ENCODE measurements around the gene GPATCH4. TPM values are rescaled to one million over a fixed set of nuclear protein-coding genes. Genes with fewer than 3 reads are reported as not detected.

The GPATCH4 gene
- total and polyA plus RNA-seq, 2 of the 4 experiments (the other 2 are of a cell fraction): 32.6 to 41.8 TPM

GRCh38 chr1:156645056-156645455, 43.8 kb upstream of the GPATCH4 start:
- Histone ChIP-seq H3K23ac (ENCODE audit: low read depth, low read length) (no peak overlapping the region), H3K14ac (replicated peaks; ENCODE audit: low read depth, low read length) (no peak overlapping the region), H3K4me3 (ENCODE audit: insufficient read depth, low read depth, low read length) (no peak overlapping the region), H3K9ac (ENCODE audit: low read depth, low read length) (no peak overlapping the region), H2BK5ac (ENCODE audit: low read depth, low read length, poor library complexity, severe bottlenecking) (no peak overlapping the region), H2BK15ac (ENCODE audit: low read depth, low read length) (no peak overlapping the region), H2AFZ (replicated peaks; ENCODE audit: low read length, poor library complexity) (no peak overlapping the region), H3K4me1 (ENCODE audit: control insufficient read depth, insufficient read depth, low read length) (no peaks in the 10 kb centered on the region; the same call in 1 of the 2 replicates), H3K4me2 (ENCODE audit: low read depth, low read length) (no peak overlapping the region), H4K5ac (ENCODE audit: low read depth, low read length) (no peak overlapping the region), H3K18ac (ENCODE audit: low read depth, low read length) (no peak overlapping the region), H3K36me3 (ENCODE audit: control insufficient read depth, insufficient read depth, low read length) (no peaks in the 10 kb centered on the region), H2BK20ac (ENCODE audit: low read depth, low read length) (no peak overlapping the region), H2AK9ac (replicated peaks; ENCODE audit: low read depth, low read length, poor library complexity) (no peak overlapping the region), H3K27me3 (ENCODE audit: control insufficient read depth, insufficient read depth, low read length) (peaks cover 96% of the 10 kb centered on the region), H4K20me1 (ENCODE audit: insufficient read depth, low read length) (peaks cover 18% of the 10 kb centered on the region; the same call in 1 of the 2 replicates), H3K27ac (ENCODE audit: insufficient read depth, low read length) (no peak overlapping the region), H3K9me1 (ENCODE audit: insufficient read depth, low read length) (no peaks in the 10 kb centered on the region), H2BK120ac (ENCODE audit: low read depth, low read length) (no peak overlapping the region), H4K91ac (ENCODE audit: insufficient read depth, low read depth, low read length) (no peak overlapping the region), H2AK5ac (ENCODE audit: low read depth, low read length) (no peak overlapping the region), H3K56ac (ENCODE audit: extremely low read depth, insufficient read depth, low read length) (no peak overlapping the region), H3K79me1 (ENCODE audit: low read depth in 1 of 2, low read length in 2 of 2) (no peaks in the 10 kb centered on the region), H3K9me3 (ENCODE audit: control insufficient read depth, insufficient read depth, low read length) (0 out of 2 replicates have a peak, but pooled peaks cover 1% of the 10 kb centered on the region), H3K4ac (ENCODE audit: low read depth, low read length) (no peak overlapping the region), H4K8ac (ENCODE audit: low read depth in 2 of 2, low read length in 2 of 2) (no peak overlapping the region)
- dilution Hi-C loops (cut with HindIII; ENCODE audit: low sequenced_read_pairs, unreplicated experiment) (no loop called here), in situ Hi-C loops (cut with MboI; ENCODE audit: low sequenced_read_pairs) (no loop called here), intact Hi-C loops (cut with micrococcal nuclease) (no loop called here)
- ChIA-PET CTCF (no interaction called here), POLR2A (ENCODE audit: unreplicated experiment) (no interaction called here)
- ATAC-seq (ENCODE audit: low read depth) (no peak), DNase-seq (no peak)
- WGBS, 2 experiments (ENCODE audit: extremely low coverage in 2 of 2, insufficient read length in 1 of 2): no CpG with 5 or more reads among the region's 3 CpGs
- no peak for TF ChIP-seq MXI1 (IDR thresholded peaks at IDR 0.05; ENCODE audit: borderline replicate concordance, low read depth, low read length)
- TF ChIP-seq MAFK (IDR thresholded peaks at IDR 0.05; ENCODE audit: low read depth, low read length): no peak
- no peak for TF ChIP-seq CEBPB (IDR thresholded peaks at IDR 0.05; ENCODE audit: low read depth, low read length)
- no peak for TF ChIP-seq NFE2L2 (IDR thresholded peaks at IDR 0.05; ENCODE audit: low read depth, low read length)
- no peak for TF ChIP-seq USF2 (IDR thresholded peaks at IDR 0.05; ENCODE audit: low read depth, low read length)
- TF ChIP-seq MAZ (IDR thresholded peaks at IDR 0.05; ENCODE audit: borderline replicate concordance, low read depth, low read length): no peak
- TF ChIP-seq FOS (IDR thresholded peaks at IDR 0.05; ENCODE audit: low read depth, low read length): no peak
- TF ChIP-seq RFX5 (IDR thresholded peaks at IDR 0.05; ENCODE audit: low read depth, low read length): no peak
- TF ChIP-seq RAD21 (IDR thresholded peaks at IDR 0.05; ENCODE audit: low read length): no peak
- no peak for TF ChIP-seq BHLHE40 (IDR thresholded peaks at IDR 0.05; ENCODE audit: low read depth, low read length)
- no peak for TF ChIP-seq CHD1 (IDR thresholded peaks at IDR 0.05; ENCODE audit: low read depth, low read length)
- TF ChIP-seq ELK1 (IDR thresholded peaks at IDR 0.05; ENCODE audit: borderline replicate concordance, low read depth, low read length): no peak
- TF ChIP-seq POLR2A (IDR thresholded peaks at IDR 0.05; ENCODE audit: low read depth, low read length): no peak
- TF ChIP-seq SMC3 (IDR thresholded peaks at IDR 0.05; ENCODE audit: low read depth, low read length): no peak
- BruUV-seq (replicated peaks): no TSS peak

Data from IMR-90 (cell line).